Hepatocyte (in vitro differentiated cells): ENCODE measurements around the gene MBP. TPM values are rescaled to one million over a fixed set of nuclear protein-coding genes. Genes with fewer than 3 reads are reported as not detected.

Experiments
- DNase-seq: peaks from one replicate; pipeline ENCODE4 v3.0.0-alpha.2; 2016; ENCODE audit warnings: low spot score
- H2AFZ ChIP-seq: fragments of 200-600 bp; sonication (generic); 2 replicates; pipeline ENCODE4 v1.6.0; 2016; ENCODE audit warnings: antibody characterized with exemption, mild to moderate bottlenecking
- H3K27ac ChIP-seq: fragments of 200-600 bp; sonication (generic); 2 replicates; pipeline ENCODE4 v1.5.1; 2016; ENCODE audit warnings: mild to moderate bottlenecking
- H3K27me3 ChIP-seq: fragments of 200-600 bp; sonication (generic); 2 replicates; pipeline ENCODE4 v1.6.1; 2016
- H3K36me3 ChIP-seq: fragments of 200-600 bp; sonication (generic); replicated peaks from 2 replicates; pipeline ENCODE4 v1.5.1; 2016; ENCODE audit warnings: low read depth; ENCODE audit not compliant: insufficient read depth
- H3K4me1 ChIP-seq: fragments of 200-600 bp; sonication (generic); 2 replicates; pipeline ENCODE4 v1.5.1; 2016; ENCODE audit warnings: mild to moderate bottlenecking, moderate library complexity; ENCODE audit not compliant: insufficient read depth
- H3K4me2 ChIP-seq: fragments of 200-600 bp; sonication (generic); 2 replicates; pipeline ENCODE4 v1.6.0; 2016
- H3K4me3 ChIP-seq: fragments of 200-600 bp; sonication (generic); 2 replicates; pipeline ENCODE4 v1.5.1; 2016; ENCODE audit warnings: mild to moderate bottlenecking
- H3K79me2 ChIP-seq: fragments of 200-600 bp; sonication (generic); 2 replicates; pipeline ENCODE4 v1.6.0; 2017; ENCODE audit warnings: mild to moderate bottlenecking
- H3K9me2 ChIP-seq: fragments of 200-600 bp; sonication (generic); replicated peaks from 2 replicates; pipeline ENCODE4 v1.6.0; 2017; ENCODE audit warnings: mild to moderate bottlenecking; ENCODE audit not compliant: insufficient read depth
- H3K9me3 ChIP-seq: fragments of 200-600 bp; sonication (generic); 2 replicates; pipeline ENCODE4 v1.5.1; 2016; ENCODE audit warnings: low read depth, mild to moderate bottlenecking
- H4K20me1 ChIP-seq: fragments of 200-600 bp; sonication (generic); 2 replicates; pipeline ENCODE4 v1.6.0; 2016; ENCODE audit warnings: mild to moderate bottlenecking; ENCODE audit not compliant: insufficient read depth, poor library complexity, severe bottlenecking
- CTCF ChIP-seq: fragments of 200-600 bp; sonication (generic); IDR thresholded peaks from 2 replicates; pipeline ENCODE4 v1.5.1; 2016; ENCODE audit warnings: antibody characterized with exemption, mild to moderate bottlenecking; ENCODE audit not compliant: poor library complexity
- EZH2 ChIP-seq: fragments of 200-600 bp; sonication (generic); IDR thresholded peaks from 2 replicates; pipeline ENCODE4 v1.6.1; 2016; ENCODE audit warnings: antibody characterized with exemption, mild to moderate bottlenecking, borderline replicate concordance
- EZH2phosphoT487 ChIP-seq: fragments of 200-600 bp; sonication (generic); IDR thresholded peaks from one replicate; pipeline ENCODE4 v1.6.1; 2018; ENCODE audit warnings: antibody characterized with exemption, mild to moderate bottlenecking, low read depth, moderate library complexity; ENCODE audit not compliant: unreplicated experiment, severe bottlenecking
- WGBS: methylation state at CpG from one replicate; pipeline ENCODE4 v1.1.6; 2016; ENCODE audit warnings: low lambda C conversion rate; ENCODE audit errors: missing lambda C conversion rate; 5-methylcytosine and 5-hydroxymethylcytosine counted together
- polyA plus RNA-seq: library from polyadenylated mRNA; unstranded; fragments of >200 nt; fragmentation: Nextera tagmentation; extraction: Ambion mirVana; gene quantifications from 2 replicates; pipeline ENCODE4 v1.2.1, GENCODE V29; 2016
- total RNA-seq: library from RNA; depleted of rRNA; stranded (reverse); fragments of >200 nt; gene quantifications from 2 replicates; pipeline ENCODE4 v1.2.3, GENCODE V29; 2014

MBP gene
- total and polyA plus RNA-seq, 2 experiments from 2014 or later = 21.6 to 22.1 TPM

GRCh38 chr18:77138270-77138669, 5.7 kb upstream of the MBP start:
- H3K36me3 ChIP-seq = no peaks in the 10 kb centered on the region
- H3K4me1 ChIP-seq = peaks cover 8% of the 10 kb centered on the region
- no peak overlapping the region for H3K4me2 ChIP-seq
- H3K79me2 ChIP-seq = no peaks in the 10 kb centered on the region
- no peak overlapping the region for H3K4me3 ChIP-seq
- H3K9me3 ChIP-seq = peaks cover 4% of the 10 kb centered on the region
- H2AFZ ChIP-seq = no peak overlapping the region
- no peak for DNase-seq
- H4K20me1 ChIP-seq = no peaks in the 10 kb centered on the region
- H3K27ac ChIP-seq = no peak overlapping the region
- no peak for TF ChIP-seq EZH2phosphoT487
- TF ChIP-seq CTCF = no peak
- no peak for TF ChIP-seq EZH2
- H3K27me3 ChIP-seq = no peaks in the 10 kb centered on the region
- WGBS = 62% methylated on average over 10 of the region's 10 CpGs
- no peaks in the 10 kb centered on the region for H3K9me2 ChIP-seq

GRCh38 chr18:77137851-77138250, 5.3 kb upstream of the MBP start:
- Histone ChIP-seq H3K36me3 (no peaks in the 10 kb centered on the region), H3K4me2 (no peak overlapping the region), H3K9me2 (no peaks in the 10 kb centered on the region), H4K20me1 (no peaks in the 10 kb centered on the region), H3K79me2 (no peaks in the 10 kb centered on the region), H3K9me3 (peaks cover under 1% of the 10 kb centered on the region), H3K4me3 (no peak overlapping the region), H3K27ac (no peak overlapping the region), H3K4me1 (peaks cover 8% of the 10 kb centered on the region), H3K27me3 (no peaks in the 10 kb centered on the region), H2AFZ (no peak overlapping the region)
- WGBS = 92% methylated on average over 9 of the region's 9 CpGs
- DNase-seq = no peak
- no peak for TF ChIP-seq EZH2
- no peak for TF ChIP-seq EZH2phosphoT487
- no peak for TF ChIP-seq CTCF

- H2AFZ ChIP-seq = no peak overlapping the region
- TF ChIP-seq EZH2phosphoT487 (no peak), CTCF (no peak), EZH2 (no peak)
- no peak overlapping the region for H3K27ac ChIP-seq
- peaks cover 8% of the 10 kb centered on the region for H3K4me1 ChIP-seq
- H4K20me1 ChIP-seq = no peaks in the 10 kb centered on the region
- H3K4me2 ChIP-seq = no peak overlapping the region
- 97% methylated on average over 15 of the region's 15 CpGs for WGBS
- no peak for DNase-seq
- no peaks in the 10 kb centered on the region for H3K9me3 ChIP-seq
- H3K27me3 ChIP-seq = no peaks in the 10 kb centered on the region
- H3K4me3 ChIP-seq = no peak overlapping the region
- H3K36me3 ChIP-seq = no peaks in the 10 kb centered on the region
- no peaks in the 10 kb centered on the region for H3K79me2 ChIP-seq
- no peaks in the 10 kb centered on the region for H3K9me2 ChIP-seq
These were observed 4.5 kb upstream of the MBP start for GRCh38 chr18:77136871-77137665.
